ENCODE results near the gene UNC5B. TPM values are rescaled to one million over a fixed set of nuclear protein-coding genes. Genes with fewer than 3 reads are reported as not detected.
"Not testable (repeated sequence)": the region's sequence is repeated elsewhere in the genome, so short reads cannot be mapped to it uniquely, and the experiment has no call there.

UNC5B gene
- total RNA-seq, 1 experiment from 2014 or later, result 0.25 TPM

DNA sequence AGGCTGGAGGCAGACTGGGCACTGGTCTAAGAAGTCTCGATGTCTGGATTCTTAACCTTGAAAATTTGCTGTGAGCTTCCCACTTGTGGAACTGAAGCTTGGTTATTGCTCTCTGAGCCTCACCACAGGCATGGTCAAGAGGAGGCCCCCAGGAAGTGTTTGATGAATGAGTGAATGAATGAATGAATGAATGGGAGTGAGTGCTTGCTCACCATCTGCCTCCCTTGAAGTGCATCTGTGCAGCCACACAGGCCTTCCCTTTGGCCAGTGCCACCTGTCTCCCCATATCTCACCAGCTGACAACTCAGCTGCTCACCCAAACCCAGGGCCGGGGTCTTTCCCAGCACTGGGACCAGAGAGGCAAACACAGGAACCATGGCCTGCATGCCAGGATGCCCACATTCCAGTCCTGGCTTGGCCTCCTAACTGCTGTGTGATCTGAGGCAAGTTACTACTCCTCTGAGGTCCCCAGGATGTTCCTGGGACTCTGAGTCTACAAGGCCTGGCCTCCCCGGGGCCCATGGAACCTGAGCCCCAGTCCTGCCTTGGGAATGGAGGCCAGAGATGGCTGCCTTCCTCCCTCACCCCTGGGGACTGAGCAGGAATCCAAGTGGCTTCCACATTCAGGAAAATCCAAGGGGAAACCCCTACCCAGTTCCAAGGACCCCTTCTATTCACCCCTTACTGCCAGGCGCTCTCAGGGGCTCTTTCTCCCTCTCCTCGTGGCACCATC, 55.3 kb downstream of the UNC5B start:
- no peak for DNase-seq (ENCODE audit: low read depth)

DNA sequence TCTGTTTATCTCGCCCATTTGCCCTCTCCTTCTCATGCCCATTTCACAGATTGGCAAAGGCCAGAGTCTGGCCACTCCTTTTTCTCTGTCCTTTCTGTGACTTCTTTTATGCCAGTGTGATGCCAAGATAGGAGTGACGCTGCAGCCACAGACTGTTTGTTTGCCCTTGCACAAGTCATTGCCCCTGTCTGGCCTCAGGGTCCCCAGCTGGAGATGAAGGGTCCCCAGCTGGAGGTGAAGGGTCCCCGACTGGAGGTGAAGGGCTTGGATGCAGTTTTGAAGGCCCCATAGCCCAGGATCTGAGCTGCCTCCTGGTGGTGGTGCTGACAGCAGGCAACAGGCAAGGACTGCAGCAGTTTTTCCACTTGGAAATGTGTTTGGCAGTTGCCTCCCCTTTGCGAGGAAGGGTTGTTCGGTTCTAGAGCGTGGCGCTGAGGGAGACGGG, 55.9 kb downstream of the UNC5B start:
- DNase-seq (ENCODE audit: low read depth), result no peak

DNA sequence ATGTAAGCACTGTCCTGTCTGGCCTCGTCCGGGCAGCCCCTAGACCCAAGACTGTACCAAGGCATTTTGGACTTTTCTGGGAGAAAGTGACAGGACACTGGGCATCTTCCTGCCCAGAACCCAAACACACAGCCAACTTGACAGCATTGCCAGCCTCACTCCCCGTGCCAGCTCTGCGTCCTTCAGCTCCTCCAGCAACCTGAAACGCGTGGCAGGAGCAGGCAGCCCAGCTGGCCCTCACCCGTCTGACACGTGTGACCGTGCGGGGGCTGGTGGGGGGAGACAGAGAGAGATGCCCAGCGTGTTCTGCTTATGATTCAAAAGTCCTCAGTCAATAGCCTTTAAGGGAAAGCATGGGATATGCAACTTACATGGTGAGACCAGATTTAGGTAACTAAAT, 56.4 kb downstream of the UNC5B start:
- DNase-seq (ENCODE audit: low read depth), result no peak

DNA sequence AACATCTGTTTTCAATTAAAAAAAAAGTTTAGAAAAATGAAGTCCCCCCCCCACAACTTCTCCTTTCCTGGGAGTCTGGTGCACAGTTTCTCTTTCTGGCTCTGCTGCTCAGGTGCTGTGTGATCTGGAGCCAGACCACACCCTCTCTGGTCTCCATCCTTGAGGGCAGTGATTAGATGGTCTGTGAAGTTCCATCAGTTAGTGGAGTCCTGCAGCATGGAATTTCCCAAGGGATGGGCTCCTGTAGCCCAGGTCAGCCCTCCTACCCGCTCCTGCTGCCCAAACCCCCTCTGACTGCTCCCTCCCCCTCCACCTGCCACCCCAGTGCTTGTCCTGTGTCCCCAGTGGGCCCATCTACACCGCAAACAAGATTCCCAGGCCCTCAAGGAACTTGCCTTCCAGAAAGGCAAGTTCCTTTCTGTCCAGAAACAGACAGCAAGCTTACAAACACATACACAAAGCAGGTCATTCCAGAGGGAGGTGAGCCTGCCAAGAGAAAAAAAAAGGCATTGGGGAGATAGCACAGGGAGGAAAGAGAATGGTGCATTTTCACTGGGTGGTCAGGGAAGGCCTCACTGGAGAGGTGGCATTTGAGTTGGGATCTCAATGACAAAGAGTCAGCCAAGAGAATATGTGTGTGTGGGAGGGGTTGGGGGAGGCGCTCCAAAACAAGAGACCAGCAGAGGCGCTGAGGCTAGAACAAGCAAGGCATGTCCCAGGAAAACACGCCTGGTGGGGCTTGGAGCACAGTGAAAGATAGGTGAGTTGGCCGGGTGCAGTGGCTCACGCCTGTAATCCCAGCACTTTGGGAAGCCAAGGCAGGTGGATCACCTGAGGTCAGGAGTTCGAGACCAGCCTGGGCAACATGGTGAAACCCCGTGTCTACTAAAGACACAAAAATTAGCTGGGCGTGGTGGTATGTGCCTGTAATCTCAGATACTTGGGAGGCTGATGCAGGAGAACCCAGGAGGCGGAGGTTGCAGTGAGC, 57.2 kb downstream of the UNC5B start:
- no peak for DNase-seq (ENCODE audit: low read depth)

DNA sequence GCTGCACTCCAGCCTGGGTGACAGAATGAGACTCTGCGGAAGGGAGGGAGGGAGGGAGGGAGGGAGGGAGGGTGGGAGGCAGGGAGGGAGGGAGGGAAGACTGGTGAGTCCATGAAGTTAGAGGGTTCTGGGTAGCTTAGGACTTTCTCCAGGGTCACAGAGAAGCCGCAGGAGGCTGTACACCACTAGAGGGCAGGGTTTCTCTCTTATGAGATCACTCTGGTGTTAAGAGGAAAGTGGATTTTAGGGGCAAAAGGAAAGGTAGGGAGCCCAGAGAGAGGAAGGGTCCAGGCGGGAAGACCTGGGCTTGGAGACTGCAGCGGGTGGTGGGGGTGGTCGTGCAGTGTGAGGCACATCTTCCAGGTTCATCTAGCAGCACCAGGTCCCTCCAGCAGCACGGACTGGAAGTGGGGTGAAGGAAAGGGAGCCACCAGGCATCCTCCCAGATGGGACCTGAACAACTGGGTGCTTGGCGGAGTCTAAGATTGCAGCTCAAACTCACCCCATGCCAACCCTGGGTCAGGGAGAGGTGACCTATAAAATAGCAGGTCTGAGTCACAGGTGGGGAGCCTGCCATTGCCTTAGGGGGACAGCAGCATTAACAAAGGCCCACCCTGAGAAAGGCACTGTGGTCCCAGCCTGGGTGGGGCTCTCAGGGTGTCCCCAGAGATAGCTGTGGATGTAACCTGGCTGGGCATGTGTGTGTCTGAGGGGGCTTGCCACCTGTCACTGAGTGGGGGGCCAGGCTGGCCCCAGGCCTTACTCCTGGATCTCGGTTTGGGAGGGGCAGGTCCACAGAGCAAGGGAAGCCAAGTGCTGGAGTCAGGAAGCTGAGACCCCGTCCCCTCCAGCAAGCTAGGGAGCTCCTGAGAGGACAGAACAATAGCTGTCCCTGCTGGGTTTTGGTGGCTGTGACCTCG, 58.2 kb downstream of the UNC5B start:
- peak; percentile 53 for DNase-seq (ENCODE audit: low read depth)

DNA sequence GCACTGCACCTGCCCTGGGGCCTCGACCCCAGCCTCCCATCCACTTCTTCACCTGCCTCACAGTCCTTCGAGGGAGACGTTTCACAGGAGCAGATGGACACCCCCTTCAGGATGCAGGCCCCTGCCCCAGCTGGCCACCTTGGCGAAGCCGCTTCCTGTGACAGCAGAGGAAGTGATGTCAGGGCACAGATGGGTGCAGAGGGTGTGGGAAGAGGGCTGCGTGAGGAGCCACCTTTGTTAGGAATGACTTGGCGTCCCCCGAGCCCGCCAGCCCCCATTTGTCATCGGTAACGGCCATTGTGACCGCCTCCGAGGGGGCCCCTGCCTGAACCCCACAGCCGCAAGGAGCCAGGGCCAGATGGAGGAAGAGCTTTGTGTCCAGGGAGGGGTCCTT, 59.3 kb downstream of the UNC5B start:
- no peak for DNase-seq (ENCODE audit: low read depth)

DNA sequence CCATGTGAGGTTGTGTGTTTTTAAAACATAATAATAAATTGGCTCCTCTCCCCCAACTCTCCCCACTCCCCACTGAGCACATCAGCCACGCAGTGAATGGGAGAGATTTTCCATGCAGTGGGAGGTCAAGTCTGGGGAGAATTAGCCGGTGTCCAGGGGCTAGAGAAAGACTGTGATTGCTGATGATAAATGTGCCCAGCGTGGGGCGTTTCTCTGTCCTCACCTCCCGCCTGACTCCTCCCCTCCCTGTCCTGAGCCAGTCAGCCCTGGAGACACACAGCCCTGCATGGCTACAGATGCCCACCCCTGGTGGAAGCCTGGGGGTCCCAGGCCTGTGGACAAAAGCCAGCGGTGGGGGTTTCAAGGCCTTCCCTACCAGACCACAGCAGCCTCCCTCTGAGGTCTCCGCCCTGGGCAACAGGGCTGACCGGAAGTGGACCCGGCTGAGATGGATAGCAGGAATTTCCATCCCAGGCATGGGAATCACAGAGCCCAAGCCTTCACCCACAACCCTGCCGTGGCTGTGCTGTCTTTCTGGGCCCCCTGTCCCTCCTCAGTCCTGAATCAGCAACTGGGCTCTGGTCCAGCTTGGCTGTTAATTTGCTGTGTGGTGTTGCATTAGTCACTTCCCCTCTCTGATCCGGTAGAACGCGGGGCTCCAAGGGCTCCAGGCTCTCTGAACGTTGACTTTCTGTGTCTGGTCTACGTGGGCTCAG, 59.8 kb downstream of the UNC5B start:
- DNase-seq (ENCODE audit: low read depth), result peak; percentile 36

DNA sequence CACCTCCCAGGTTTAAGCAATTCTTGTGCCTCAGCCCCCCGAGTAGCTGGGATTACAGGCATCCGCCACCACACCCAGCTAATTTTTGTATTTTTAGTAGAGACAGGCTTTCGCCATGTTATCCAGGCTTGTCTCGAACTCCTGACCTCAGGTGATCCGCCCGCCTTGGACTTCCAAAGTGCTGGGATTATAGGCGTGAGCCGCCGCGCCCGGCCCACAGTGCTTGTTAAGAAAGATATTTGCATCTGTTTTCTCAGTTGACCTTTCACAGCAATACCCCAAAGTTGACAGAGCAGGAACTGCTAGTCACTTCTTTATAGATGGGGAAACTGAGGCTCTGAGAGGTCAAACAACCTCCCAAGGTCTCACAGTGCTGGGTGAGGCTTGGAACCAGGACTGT, 60.6 kb downstream of the UNC5B start:
- DNase-seq (ENCODE audit: low read depth), result not testable (repeated sequence)

DNA sequence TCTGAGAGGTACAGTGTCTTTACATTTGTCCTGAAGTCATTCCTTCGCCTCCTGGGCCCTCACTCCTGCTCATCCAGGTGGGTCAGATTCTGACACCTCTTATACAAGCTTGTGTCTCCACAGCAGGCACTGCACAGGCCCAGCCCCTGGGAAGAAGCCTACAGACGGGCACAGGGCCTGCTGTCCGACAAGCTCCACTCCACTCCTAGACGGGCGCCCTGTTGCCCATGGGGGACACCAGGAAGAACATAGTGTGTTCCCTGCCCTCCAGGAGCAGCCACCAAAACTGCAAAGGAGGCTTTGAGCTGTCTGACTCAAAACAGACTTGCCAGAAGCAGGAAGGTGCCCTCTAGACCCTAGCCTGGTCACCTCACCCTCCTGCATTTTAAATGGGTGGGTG, 61.1 kb downstream of the UNC5B start:
- DNase-seq (ENCODE audit: low read depth), result no peak

DNA sequence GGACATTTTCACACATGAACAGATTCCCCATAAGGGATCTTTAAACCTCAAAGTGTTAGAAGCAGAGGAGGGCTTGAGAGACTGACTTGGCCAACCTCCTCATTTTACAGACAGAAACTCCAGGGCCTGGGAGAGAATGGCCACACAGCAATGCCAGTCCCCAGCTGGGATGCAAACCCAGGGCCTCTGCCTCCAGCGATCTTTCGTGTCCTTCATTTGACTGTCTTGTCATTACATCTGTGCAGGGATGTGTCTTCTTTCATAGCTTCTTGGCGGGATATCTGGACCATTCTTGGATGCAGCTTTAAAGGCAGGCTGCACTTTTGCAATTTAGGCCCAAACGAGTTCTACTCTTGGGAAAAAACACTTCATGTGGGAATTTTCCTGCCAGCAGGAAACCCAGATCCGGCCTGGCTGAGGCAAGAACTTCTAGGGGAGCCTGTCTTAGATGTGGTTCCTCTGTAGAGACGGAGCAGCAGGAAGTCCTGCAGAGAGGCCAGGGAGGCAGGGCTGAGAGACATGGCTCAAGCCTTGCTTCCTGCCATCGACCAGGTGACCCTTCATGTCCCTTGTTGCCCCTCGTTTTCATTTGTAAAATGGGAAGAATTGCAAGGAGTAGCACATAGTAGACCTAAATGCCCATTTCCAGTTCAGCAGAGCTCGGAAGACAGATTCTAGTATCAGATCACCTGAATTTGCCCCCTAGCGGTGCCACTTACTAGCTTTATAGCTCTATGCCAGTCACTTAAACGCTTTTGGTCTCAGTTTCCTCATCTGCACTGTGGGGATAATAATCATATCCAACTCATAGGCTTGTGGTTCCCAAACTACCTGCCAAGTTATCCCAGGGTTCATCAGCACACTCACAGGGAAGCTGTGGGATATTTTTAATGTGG, 62.8 kb downstream of the UNC5B start:
- DNase-seq (ENCODE audit: low read depth), result no peak

DNA sequence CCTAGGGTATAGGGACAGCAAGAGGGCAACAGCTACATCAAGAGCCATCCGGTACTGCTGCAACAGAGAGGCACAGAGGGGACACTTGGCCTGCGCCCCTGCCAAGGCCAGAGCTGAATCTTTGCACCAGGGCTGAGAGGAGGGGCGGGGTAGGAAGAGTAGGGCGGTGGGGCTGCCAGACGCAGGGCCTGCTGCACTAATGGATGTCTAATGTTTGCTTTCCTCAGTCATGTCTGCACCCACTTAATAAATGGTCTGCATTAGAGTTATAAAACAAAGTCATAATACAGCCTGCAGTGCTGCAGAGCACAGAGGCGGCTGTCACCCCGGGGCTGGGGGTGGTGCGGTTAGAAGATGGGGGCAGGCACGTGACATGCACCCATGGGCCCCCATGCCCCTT, 64.5 kb downstream of the UNC5B start:
- no peak for DNase-seq (ENCODE audit: low read depth)

DNA sequence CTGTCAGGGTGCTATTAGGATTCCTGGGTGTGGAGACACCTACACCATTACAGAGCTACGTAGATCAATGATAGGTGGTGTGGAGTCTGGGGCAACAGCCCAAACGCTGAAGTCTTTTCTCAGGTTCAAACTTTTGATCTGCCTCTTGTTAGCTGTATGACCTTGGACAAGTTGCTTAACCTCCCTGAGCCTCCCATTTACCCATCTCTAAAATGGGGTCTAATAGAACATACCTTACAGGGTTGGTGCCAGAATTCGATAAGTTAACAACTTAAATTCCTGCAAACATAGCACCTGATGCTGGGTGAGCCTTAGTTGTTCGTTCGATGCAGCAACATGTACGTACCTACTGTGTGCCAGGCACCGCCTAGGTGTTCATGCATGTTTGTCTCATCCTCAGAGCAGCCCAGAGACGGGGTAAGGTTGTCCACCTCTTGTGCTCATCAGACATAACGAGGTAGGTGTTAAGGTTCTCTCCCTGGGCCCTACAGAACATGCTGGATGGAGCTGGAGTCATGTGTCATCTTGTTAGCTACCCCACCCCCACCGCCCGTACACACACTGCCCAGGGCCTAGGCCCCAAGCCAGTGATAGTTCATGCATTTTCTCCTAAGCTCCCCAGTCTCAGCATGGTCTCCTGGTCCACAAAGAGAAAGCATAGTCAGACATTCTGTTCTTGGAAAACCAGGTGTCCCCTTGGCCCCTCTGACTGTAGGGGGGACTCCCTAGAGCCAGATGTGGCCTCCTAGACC, 65.7 kb downstream of the UNC5B start:
- DNase-seq (ENCODE audit: low read depth), result no peak

DNA sequence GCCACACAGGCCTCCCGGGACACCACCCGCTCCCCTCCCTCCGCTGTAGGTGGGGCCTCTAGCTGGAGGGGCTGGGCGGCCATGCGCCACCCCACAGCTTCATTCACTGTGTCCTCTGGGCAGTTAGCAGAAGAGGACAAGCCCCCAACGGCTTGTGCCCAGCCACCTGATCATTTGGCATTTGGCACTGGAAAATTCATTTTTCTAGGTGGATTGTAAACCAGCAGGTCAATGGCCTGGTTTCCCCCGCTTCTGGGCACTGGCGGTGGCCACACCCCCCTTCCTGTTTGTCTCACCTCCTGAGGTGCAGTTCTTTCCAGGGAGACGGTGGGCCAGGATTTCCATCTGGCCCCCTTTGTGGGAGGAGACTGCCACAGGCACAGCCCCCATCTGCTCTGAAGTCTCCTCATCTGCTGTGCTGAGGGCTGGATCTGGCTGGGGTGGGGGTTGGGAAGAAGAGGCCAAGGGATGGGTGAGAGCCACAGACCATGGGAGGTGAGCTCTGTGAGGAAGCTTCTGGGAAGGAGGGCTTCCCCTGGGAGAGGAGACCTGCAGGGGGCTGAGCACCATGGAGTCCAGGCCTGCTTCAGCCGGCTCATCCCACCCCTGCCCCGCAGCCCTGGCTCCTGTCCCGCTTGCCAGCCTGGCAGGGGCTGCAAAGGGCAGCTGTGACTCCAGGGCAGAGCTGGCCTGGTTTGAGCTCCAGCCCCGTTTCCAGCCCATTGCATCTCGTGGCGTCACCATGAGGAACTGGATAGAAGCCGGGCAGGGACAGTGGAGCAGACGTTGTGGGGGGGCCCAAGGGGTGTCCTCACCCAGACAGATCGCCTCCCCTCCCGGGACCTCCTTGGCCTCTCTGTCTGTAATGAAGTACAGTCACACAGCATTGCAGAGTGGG, 66.6 kb downstream of the UNC5B start:
- no peak for DNase-seq (ENCODE audit: low read depth)

DNA sequence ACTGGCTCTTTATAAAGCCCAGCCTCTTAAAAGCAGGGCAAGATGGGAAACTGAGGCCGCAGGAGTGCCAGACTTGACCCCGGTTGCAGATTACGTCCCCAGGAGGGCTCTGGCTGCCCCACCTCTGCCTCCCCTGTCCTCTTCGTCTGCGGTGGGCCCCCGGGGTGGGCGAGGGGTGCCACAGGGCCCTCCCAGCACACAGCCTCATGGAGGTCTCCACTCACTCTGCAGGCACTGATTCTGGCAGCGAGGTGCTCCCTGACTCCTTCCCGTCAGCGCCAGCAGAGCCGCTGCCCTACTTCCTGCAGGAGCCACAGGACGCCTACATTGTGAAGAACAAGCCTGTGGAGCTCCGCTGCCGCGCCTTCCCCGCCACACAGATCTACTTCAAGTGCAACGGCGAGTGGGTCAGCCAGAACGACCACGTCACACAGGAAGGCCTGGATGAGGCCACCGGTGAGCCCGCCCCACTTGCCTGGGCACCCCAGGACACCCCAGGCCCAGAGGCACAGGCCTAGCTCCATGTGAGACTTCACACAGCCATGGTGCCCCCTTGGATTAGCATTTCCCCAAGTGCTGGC, 67.3 kb downstream of the UNC5B start:
- DNase-seq (ENCODE audit: low read depth), result no peak

DNA sequence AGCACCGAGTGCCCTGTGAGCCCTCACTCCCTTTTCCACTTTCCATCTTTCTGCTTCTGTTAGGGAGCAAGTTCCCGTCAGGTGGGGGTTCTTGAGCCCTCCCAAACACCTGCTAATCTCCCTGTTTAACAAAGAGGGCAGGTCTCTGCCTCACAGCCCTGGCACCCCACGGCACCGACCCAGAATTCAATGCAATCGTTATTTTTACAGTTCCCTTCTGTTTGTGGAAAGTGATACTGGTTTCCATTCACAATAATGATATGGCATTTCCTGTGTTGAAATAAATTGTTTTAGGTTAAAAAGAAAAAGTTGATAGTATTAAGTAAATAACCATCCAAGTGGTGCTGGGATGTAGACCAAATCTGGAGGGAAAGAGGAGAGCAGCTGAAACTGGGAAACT, 67.8 kb downstream of the UNC5B start:
- no peak for DNase-seq (ENCODE audit: low read depth)

DNA sequence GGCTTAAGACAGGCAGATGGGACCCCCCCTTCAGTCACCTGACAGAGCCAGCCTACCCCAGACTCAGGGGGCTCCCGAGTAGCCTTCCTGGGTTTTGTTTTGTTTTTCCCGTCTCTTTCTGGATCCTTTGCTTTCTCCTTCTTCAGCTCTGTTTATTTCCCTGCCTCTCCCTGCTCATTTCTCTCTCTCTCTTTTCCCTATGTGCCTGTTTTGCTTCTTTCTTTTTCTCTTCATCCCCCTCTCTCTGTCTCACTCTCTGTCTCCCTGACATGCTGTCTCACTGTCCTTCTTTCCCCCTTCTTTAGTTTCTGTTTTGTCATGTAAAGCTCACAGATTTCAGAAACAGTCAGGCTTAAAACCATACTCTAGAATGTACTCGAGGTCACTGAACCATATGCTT, 68.5 kb downstream of the UNC5B start:
- DNase-seq (ENCODE audit: low read depth), result no peak

DNA sequence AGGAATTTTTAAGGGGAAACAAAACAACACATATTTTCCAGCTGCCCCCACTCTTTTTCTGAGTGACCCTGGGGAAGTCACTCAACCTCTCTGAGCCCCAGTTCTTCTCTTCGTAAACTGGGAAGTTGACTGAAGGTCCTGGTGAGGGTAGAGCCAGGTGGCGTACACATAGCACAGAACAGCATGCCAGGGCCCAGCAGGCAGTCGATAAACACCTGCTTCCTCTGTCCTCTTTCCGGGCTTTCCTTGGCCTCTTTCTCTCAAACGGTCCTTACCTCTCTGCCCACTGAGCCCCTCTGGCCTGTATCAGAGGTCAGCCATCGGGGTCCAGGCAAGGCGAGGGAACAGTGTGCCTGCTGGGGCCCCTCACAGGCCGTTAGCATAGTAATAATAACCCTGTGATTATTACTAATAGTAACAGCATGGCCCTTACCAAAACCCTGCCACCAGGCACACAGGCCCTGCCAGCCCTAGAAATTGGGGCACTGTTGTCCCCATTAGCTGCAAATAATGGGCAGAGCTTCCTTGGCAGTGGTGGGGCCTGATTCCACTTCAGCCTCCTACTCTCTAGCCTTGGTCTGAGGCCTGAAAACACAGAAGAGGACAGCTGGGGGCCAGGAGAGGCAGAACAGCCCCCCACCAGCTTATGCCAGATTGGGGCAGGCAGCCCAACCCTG, 69.4 kb downstream of the UNC5B start:
- DNase-seq (ENCODE audit: low read depth), result no peak
